ENCODE results near the gene PHF21B.

The PHF21B gene

GRCh38 chr22:44942056-44942455, 67.7 kb downstream of the PHF21B start:
- Histone ChIP-seq H2BK120ac (ENCODE audit: low read depth, low read length) (no peak overlapping the region), H2AFZ (ENCODE audit: low read depth, low read length) (no peak overlapping the region), H3K4ac (ENCODE audit: low read depth in 1 of 2, low read length in 2 of 2) (no peak overlapping the region), H2AK5ac (ENCODE audit: low read length, severe bottlenecking) (no peak overlapping the region), H2BK12ac (ENCODE audit: low read length in 2 of 2) (no peak overlapping the region), H3K27ac (ENCODE audit: low read length, poor library complexity, severe bottlenecking) (no peak overlapping the region), H3K4me1 (ENCODE audit: control insufficient read depth, insufficient read depth, low read depth, low read length) (peaks cover 2% of the 10 kb centered on the region), H3K9me3 (ENCODE audit: control insufficient read depth, low read length) (no peaks in the 10 kb centered on the region), H4K91ac (ENCODE audit: low read length) (no peak overlapping the region), H2BK15ac (ENCODE audit: low read depth, poor library complexity, severe bottlenecking) (no peak overlapping the region), H3K14ac (ENCODE audit: low read length in 2 of 2) (no peak overlapping the region), H3K9ac (ENCODE audit: low read length) (no peak overlapping the region), H3K36me3 (ENCODE audit: control insufficient read depth in 1 of 2, insufficient read depth in 2 of 2, low read depth in 1 of 2, low read length in 2 of 2) (no peaks in the 10 kb centered on the region), H3K18ac (ENCODE audit: low read depth in 1 of 2, low read length in 2 of 2) (no peak overlapping the region), H3K23ac (ENCODE audit: low read length in 2 of 2) (no peak overlapping the region), H3K27me3 (ENCODE audit: control insufficient read depth in 1 of 2, insufficient read depth in 1 of 2, low read length in 2 of 2) (peaks cover 6 to 96% of the 10 kb centered on the region in 2 experiments), H3K79me1 (replicated peaks; ENCODE audit: low read length, poor library complexity, severe bottlenecking) (no peaks in the 10 kb centered on the region), H3K4me2 (ENCODE audit: low read length, poor library complexity, severe bottlenecking) (no peak overlapping the region), H3K4me3 (ENCODE audit: insufficient read depth in 1 of 2, low read depth in 1 of 2, low read length in 2 of 2) (no peak overlapping the region), H2BK5ac (ENCODE audit: low read depth, low read length, poor library complexity, severe bottlenecking) (no peak overlapping the region), H4K8ac (ENCODE audit: low read length) (no peak overlapping the region)
- 72% methylated on average over 7 of the region's 7 CpGs for WGBS
- no peak for DNase-seq

GRCh38 chr22:44941207-44941606, 68.6 kb downstream of the PHF21B start:
- WGBS: 74% methylated on average over 15 of the region's 15 CpGs

DNA sequence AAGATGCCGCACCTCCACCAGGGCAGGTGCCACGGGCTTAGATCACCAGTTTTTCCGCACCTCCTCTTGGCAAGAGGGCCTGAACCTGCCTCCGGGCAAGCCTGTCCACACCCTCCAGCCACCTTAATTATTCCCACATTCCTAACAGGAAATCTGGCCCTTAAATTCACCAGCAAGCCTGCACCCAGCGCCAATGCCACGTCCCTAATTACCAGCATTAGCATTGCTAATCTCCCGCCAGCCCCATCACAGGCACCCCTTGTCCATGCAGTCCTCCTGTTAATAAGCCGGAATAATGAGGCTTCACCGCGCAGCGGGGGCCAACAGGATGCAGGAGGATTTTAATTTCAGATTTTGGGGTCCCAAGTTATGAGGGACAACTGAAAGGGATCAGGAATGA, 69.7 kb downstream of the PHF21B start:
- H2AFZ ChIP-seq (ENCODE audit: low read depth, low read length): no peak overlapping the region
- H4K91ac ChIP-seq (ENCODE audit: low read length): no peak overlapping the region
- DNase-seq: no peak
- H3K23ac ChIP-seq (ENCODE audit: low read length in 2 of 2): no peak overlapping the region
- peaks cover 2% of the 10 kb centered on the region for H3K4me1 ChIP-seq (ENCODE audit: control insufficient read depth, insufficient read depth, low read depth, low read length)
- no peaks in the 10 kb centered on the region for H3K9me3 ChIP-seq (ENCODE audit: control insufficient read depth, low read length)
- peaks cover 6 to 87% of the 10 kb centered on the region in 2 experiments for H3K27me3 ChIP-seq (ENCODE audit: control insufficient read depth in 1 of 2, insufficient read depth in 1 of 2, low read length in 2 of 2)
- H2BK120ac ChIP-seq (ENCODE audit: low read depth, low read length): no peak overlapping the region
- no peak overlapping the region for H4K8ac ChIP-seq (ENCODE audit: low read length)
- no peak overlapping the region for H3K14ac ChIP-seq (ENCODE audit: low read length in 2 of 2)
- H3K4ac ChIP-seq (ENCODE audit: low read depth in 1 of 2, low read length in 2 of 2): no peak overlapping the region
- WGBS: 74% methylated on average over 11 of the region's 11 CpGs
- H3K4me2 ChIP-seq (ENCODE audit: low read length, poor library complexity, severe bottlenecking): no peak overlapping the region
- no peak overlapping the region for H2BK12ac ChIP-seq (ENCODE audit: low read length in 2 of 2)
- H2BK15ac ChIP-seq (ENCODE audit: low read depth, poor library complexity, severe bottlenecking): no peak overlapping the region
- H2BK5ac ChIP-seq (ENCODE audit: low read depth, low read length, poor library complexity, severe bottlenecking): no peak overlapping the region
- H2AK5ac ChIP-seq (ENCODE audit: low read length, severe bottlenecking): no peak overlapping the region
- no peaks in the 10 kb centered on the region for H3K79me1 ChIP-seq (replicated peaks; ENCODE audit: low read length, poor library complexity, severe bottlenecking)
- no peak overlapping the region for H3K18ac ChIP-seq (ENCODE audit: low read depth in 1 of 2, low read length in 2 of 2)
- no peak overlapping the region for H3K4me3 ChIP-seq (ENCODE audit: insufficient read depth in 1 of 2, low read depth in 1 of 2, low read length in 2 of 2)
- H3K9ac ChIP-seq (ENCODE audit: low read length): no peak overlapping the region
- no peak overlapping the region for H3K27ac ChIP-seq (ENCODE audit: low read length, poor library complexity, severe bottlenecking)
- no peaks in the 10 kb centered on the region for H3K36me3 ChIP-seq (ENCODE audit: control insufficient read depth in 1 of 2, insufficient read depth in 2 of 2, low read depth in 1 of 2, low read length in 2 of 2)

More at GRCh38 chr22:44941207-44941606, 68.6 kb downstream of the PHF21B start:
- Histone ChIP-seq H2BK15ac (ENCODE audit: low read depth, poor library complexity, severe bottlenecking) (no peak overlapping the region), H3K9ac (ENCODE audit: low read length) (no peak overlapping the region), H3K4me1 (ENCODE audit: control insufficient read depth, insufficient read depth, low read depth, low read length) (peaks cover 2% of the 10 kb centered on the region), H2AK5ac (ENCODE audit: low read length, severe bottlenecking) (no peak overlapping the region), H2BK5ac (ENCODE audit: low read depth, low read length, poor library complexity, severe bottlenecking) (no peak overlapping the region), H2AFZ (ENCODE audit: low read depth, low read length) (no peak overlapping the region), H3K18ac (ENCODE audit: low read depth in 1 of 2, low read length in 2 of 2) (no peak overlapping the region), H3K79me1 (replicated peaks; ENCODE audit: low read length, poor library complexity, severe bottlenecking) (no peaks in the 10 kb centered on the region), H3K4me2 (ENCODE audit: low read length, poor library complexity, severe bottlenecking) (no peak overlapping the region), H3K4ac (ENCODE audit: low read depth in 1 of 2, low read length in 2 of 2) (no peak overlapping the region), H3K23ac (ENCODE audit: low read length in 2 of 2) (no peak overlapping the region), H2BK12ac (ENCODE audit: low read length in 2 of 2) (no peak overlapping the region), H3K36me3 (ENCODE audit: control insufficient read depth in 1 of 2, insufficient read depth in 2 of 2, low read depth in 1 of 2, low read length in 2 of 2) (no peaks in the 10 kb centered on the region), H4K8ac (ENCODE audit: low read length) (no peak overlapping the region), H3K4me3 (ENCODE audit: insufficient read depth in 1 of 2, low read depth in 1 of 2, low read length in 2 of 2) (no peak overlapping the region), H2BK120ac (ENCODE audit: low read depth, low read length) (no peak overlapping the region), H4K91ac (ENCODE audit: low read length) (no peak overlapping the region), H3K14ac (ENCODE audit: low read length in 2 of 2) (no peak overlapping the region), H3K27ac (ENCODE audit: low read length, poor library complexity, severe bottlenecking) (no peak overlapping the region), H3K27me3 (ENCODE audit: control insufficient read depth in 1 of 2, insufficient read depth in 1 of 2, low read length in 2 of 2) (peaks cover 6 to 89% of the 10 kb centered on the region in 2 experiments), H3K9me3 (ENCODE audit: control insufficient read depth, low read length) (no peaks in the 10 kb centered on the region)
- no peak for DNase-seq

- H3K18ac ChIP-seq (ENCODE audit: low read depth in 1 of 2, low read length in 2 of 2): no peak overlapping the region
- H2AFZ ChIP-seq (ENCODE audit: low read depth, low read length): no peak overlapping the region
- H2BK120ac ChIP-seq (ENCODE audit: low read depth, low read length): no peak overlapping the region
- H3K9me3 ChIP-seq (ENCODE audit: control insufficient read depth, low read length): no peaks in the 10 kb centered on the region
- WGBS: 89% methylated on average over 11 of the region's 11 CpGs
- peaks cover 11 to 89% of the 10 kb centered on the region in 2 experiments for H3K27me3 ChIP-seq (ENCODE audit: control insufficient read depth in 1 of 2, insufficient read depth in 1 of 2, low read length in 2 of 2)
- H3K36me3 ChIP-seq (ENCODE audit: control insufficient read depth in 1 of 2, insufficient read depth in 2 of 2, low read depth in 1 of 2, low read length in 2 of 2): no peaks in the 10 kb centered on the region
- no peak for DNase-seq
- peaks cover 2% of the 10 kb centered on the region for H3K4me1 ChIP-seq (ENCODE audit: control insufficient read depth, insufficient read depth, low read depth, low read length)
- H2AK5ac ChIP-seq (ENCODE audit: low read length, severe bottlenecking): no peak overlapping the region
- H2BK5ac ChIP-seq (ENCODE audit: low read depth, low read length, poor library complexity, severe bottlenecking): no peak overlapping the region
- no peak overlapping the region for H3K4me3 ChIP-seq (ENCODE audit: insufficient read depth in 1 of 2, low read depth in 1 of 2, low read length in 2 of 2)
- H2BK15ac ChIP-seq (ENCODE audit: low read depth, poor library complexity, severe bottlenecking): no peak overlapping the region
- no peak overlapping the region for H3K9ac ChIP-seq (ENCODE audit: low read length)
- no peak overlapping the region for H4K8ac ChIP-seq (ENCODE audit: low read length)
- H4K91ac ChIP-seq (ENCODE audit: low read length): no peak overlapping the region
- no peak overlapping the region for H3K27ac ChIP-seq (ENCODE audit: low read length, poor library complexity, severe bottlenecking)
- H3K4me2 ChIP-seq (ENCODE audit: low read length, poor library complexity, severe bottlenecking): no peak overlapping the region
- no peak overlapping the region for H3K14ac ChIP-seq (ENCODE audit: low read length in 2 of 2)
- H3K4ac ChIP-seq (ENCODE audit: low read depth in 1 of 2, low read length in 2 of 2): no peak overlapping the region
- no peak overlapping the region for H3K23ac ChIP-seq (ENCODE audit: low read length in 2 of 2)
- no peaks in the 10 kb centered on the region for H3K79me1 ChIP-seq (replicated peaks; ENCODE audit: low read length, poor library complexity, severe bottlenecking)
- no peak overlapping the region for H2BK12ac ChIP-seq (ENCODE audit: low read length in 2 of 2)
Measured at GRCh38 chr22:44939451-44939850, 70.4 kb downstream of the PHF21B start.

All from mesenchymal stem cell (in vitro differentiated cells and primary cell).